Measurements from ENCODE around the gene NEO1.

NEO1 gene

DNA sequence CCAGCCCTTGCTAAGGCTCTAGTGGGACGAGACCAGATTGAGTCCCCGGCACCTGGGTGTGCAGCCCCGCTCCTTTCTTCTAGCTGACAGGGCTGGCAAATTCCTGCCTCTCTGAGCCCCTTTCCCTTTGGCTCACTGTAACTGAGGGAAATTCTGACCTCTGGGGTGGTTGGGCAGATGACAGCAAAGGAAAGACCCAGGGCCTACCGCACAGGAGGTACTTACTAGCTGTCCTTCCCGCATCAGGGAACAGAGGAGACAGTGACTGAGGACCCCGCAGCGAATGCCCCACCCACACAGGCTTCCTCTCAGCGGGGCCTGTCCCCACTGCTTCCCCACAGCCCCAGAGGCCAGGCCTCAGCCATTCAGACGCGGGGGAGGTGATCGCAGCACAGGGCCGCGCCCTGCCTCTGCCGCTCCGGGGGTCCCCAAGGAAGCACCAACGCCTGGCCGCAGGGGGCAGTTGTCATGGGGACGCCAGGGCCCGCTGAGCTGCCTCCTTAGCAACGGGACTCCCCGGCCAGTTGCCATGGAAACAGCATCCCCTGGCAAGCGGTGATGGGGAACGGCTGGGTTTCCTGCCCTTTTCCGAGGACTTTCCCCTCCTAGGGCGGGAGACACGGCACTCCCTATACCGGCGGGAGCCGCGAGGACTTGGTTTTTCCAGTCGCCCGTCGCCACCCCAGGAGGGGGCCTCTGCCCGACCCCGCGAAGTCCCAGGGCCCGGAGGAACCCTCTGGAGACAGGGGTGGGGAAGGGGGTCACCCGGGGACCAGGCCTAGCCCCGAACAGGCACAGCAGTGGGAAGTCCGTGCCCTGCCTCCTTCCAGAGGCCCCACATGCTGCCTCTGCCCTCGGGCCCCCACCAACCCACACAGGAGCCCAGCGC is 266.4 kb downstream of the NEO1 start:
- no peak for DNase-seq

DNA sequence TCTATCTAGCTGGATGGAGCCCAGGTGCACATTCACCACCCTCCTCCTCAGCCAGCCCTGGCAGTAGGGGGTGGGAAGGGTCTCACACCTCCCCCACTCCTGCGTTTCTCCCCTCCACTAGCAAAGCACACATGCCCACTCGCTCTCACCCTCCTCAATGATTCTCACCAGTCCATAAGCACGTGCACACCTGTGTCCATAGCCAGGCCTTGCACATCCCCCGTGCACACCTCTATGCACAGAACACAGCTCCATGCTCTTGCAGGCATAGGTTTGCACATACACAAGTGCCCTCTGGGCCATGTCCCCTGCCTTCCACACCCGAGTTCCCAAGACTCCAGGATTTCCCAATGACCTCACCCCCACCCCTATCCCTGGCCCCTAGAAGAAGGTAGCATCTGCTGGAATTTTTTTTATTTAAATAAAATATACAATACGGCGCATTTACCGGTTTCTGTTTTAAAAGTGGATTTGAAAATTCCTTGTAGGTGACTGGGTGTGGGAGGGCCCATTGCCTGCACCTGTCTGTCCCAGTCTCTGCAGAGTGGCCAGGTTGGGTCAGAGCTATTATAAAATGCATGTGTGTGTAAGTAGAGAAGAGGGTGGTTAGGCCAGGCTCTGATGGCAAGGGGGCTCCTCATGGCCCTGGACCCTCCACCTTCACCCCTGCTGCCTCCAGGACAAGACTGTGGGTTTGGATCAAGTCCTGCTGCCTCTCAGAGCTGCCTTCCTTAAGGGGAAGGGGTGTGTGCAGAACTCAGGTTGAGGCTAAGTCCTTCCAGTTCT is 267.4 kb downstream of the NEO1 start:
- DNase-seq, result no peak

DNA sequence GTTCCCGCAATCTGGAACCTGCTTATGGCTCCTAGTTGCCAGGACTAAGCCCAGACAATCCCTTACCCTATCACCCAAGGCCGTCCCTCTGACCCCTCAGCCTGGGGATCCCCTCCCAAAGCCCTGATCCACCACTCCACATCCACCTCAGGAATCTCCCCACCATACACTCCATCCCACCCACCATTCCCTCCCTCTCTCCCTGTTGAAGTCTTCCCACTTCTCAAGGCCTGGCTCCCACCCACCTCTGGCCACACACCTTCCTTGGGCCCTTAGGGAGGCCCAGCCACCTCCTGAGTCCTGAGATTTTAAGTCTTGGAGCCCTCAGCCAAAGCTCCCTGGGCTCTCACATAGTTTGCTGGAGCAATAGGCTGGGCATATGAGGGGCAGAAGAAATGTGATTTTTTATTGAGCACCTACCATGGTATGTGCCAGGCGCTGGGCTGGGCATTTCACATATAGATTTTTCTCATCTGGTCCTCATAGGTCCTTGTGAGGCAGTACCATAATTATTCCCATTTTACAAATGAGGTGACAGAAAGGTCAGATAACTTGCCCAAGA is 268.4 kb downstream of the NEO1 start:
- DNase-seq, result no peak

DNA sequence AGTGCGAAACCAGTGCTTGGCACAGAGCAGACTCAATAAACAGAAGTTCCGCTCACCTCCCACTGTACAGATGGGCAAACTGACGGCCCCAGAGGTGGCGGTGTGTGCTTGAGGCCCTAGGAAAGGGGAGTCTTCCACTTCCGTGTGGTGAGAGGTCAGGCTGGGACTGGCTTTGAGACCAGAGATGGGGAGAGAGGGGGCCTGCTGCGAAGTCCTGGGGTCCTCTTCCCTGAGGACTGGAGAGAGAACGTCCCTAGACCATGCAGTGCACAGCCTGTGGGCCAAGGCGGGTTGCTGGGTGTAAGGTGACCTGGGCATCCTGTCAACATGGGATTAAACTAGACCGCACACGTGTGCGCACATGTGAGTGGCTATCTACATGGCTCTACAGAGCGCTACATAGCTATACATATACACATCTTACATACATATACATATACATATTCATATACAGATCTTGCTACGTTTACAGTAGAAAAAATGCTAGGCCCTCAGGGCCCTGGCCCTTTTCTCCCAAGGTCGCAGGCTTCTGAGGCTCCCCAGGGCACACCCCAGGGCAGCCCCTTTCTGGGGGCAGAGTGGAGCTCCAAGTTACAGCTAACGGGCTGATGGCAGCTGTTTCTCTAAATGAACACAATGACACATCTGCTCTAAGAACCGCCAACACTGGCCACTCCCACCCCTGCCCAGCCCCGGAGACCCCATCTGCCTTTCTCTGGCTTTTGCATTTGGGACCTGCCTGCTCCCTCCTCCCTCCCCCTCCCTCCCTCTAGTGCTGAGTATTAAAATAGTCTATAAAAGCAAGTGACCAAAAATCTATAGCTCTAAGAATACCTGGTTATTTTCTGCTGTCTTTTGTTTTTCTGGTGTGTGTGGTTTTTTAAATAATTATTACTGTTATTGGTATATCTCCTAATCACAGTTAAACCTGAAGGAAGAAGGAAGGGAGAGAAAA is 269.5 kb downstream of the NEO1 start:
- no peak for DNase-seq

DNA sequence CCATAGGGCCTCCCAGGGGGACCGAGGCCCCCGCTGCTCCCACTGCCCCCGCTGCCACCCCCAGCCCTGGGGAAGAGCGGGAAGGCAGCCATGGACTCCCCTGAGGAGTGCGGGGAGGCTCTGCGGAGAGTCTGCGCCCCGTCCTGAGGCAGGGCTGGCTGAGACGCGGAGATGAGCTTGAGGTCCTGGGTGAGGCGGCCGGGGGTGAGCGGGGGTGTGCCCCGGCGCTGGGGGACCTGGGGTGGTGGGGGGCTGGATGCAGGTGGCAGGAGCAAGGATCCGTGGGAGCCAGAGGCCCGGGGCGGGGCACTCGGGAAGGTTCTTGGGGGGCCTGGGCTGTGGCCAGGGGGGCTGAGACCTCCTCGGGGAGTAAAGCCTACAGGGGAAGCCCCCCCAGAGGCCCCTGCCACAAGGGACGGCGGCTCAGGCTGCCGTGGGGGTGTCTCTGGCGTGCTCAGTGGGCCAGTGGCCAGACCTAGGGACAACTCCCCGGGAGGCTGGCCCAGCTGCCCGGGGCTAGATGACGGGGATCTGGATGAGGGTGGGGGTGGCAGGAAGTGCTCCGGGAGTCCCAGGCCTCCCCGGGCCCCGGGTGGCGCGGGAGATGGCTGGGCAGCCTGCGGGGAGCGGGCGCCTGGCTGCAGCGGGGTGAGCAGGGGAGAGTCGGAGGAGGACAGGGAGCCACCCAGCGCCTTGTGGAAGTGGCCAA is 270.6 kb downstream of the NEO1 start:
- DNase-seq, result no peak

DNA sequence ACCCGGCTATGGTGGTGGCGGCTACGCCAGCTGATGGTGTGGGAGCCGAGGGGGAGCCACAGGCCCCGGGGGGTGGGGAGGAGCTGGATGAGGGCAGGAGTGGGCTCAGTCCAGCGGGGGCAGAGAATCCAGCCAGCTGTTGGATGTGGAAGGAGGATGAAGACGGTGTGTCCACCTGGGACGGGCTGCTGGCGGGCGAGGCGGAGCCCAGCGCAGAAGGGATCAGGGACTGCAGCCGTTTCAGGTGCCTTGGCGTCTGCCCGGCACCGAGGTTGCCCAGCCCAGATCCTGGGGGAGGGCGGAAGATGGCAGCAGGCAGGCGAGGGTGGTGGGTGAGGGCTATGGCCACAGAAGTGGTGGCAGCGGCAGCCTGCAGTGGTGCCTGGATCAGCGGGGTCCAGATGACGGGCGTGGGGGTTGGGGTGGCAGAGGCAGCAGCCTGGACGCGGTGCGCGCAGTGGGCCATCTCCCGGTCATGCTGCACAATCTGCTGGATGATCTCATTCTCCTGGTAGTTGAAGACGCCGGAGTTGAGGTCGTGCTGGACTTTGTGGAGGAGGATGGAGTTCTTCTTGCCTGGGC is 271.2 kb downstream of the NEO1 start:
- no peak for DNase-seq

DNA sequence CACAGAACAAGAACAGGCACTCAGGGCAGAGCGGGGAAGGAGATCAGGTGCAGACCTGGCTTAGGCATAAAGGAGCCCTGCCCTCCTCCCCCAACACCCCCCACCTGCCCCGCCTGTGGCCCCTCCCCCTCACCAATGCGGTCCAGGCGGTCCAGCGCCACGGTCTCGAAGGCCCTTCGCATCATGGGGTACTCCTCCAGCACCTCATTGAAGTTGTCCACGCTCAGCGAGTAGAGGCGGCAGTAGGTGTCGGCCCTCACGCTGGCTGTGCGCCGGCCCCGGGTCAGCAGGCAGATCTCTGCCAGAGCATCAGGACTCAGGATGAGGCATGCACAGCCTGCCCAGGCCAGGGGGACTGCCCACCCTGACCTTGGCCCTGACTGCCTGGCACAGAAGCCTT is 271.7 kb downstream of the NEO1 start:
- DNase-seq, result no peak

DNA sequence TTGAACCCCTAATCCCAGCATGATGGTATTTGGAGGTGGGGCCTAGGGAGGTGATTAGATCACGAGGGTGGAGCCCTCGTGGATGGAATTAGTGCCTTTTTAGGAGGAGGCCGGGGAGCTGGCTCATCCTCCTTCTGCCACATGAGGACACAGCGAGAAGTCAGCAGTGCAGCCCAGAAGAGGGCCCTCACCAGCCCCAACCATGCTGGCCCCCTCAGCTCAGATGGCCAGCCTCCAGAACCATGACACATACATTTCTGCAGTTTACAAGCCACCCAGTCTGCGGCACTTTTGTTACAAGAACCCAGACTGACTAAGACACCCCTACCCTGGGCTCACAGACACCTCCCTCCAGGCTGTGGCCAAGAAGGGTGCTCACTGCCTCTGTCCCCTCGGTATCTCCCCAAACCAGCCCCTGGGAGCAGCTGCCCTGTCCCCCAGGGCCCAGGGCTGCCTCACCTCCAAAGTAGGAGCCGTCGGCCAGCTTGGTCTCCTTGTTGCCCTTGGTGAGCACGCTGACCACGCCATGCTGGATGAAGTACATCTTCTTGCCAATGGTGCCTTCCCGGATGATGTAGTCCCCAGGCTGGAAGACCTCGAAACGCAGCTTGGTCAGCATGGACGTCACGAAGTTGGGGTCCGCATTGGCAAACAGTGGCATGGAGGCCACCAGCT is 272.4 kb downstream of the NEO1 start:
- no peak for DNase-seq

DNA sequence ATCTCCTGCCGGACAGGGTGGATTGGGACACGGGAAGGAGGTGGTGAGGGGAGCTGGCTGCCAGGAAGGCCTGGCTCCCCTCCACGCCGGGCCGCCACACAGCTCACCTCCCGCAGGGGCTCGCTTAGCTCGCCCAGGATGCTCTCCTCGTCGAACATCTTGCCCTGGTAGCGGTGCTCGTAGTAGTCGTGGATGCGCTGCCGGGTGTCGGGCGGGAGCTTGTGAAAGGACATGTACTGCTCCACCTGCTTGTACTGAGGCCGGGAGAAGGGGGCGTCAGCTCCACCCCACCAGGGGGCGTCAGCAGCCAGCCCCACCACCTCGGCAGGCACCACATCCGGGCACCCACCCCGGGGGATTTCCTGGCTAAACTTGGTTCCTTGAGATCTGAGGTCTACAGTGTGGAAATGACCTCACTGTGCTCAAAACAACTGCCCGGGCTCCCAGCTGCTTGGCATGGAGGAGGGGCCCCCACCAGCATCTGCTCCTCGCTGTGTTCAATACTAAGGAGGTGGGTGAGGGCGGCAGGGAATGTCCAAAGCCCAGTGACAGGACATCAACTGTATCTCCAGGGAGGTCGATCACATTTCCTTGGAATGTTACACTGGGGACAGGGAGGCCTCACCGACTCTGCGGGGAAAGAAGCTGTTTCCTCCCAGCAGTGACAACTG is 273.1 kb downstream of the NEO1 start:
- no peak for DNase-seq

DNA sequence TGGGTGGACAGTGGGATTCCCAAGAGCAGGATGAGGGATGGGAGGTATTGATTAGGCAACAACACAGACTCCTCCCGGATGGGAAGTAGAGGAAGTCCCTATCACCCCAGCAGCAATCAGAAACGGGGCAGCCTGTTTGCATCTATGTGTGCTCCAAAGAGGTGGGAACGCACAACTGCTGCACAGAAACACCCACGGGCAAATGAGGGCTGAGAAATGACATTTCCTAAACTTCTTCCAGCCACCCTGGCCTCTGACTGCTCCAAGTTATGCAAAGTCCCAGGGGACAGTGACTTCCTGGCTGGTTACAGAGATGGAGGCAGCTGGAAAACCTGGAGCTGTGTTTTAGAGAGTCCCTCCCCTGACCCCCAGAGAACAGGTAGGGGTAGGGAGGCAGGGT is 273.9 kb downstream of the NEO1 start:
- no peak for DNase-seq

DNA sequence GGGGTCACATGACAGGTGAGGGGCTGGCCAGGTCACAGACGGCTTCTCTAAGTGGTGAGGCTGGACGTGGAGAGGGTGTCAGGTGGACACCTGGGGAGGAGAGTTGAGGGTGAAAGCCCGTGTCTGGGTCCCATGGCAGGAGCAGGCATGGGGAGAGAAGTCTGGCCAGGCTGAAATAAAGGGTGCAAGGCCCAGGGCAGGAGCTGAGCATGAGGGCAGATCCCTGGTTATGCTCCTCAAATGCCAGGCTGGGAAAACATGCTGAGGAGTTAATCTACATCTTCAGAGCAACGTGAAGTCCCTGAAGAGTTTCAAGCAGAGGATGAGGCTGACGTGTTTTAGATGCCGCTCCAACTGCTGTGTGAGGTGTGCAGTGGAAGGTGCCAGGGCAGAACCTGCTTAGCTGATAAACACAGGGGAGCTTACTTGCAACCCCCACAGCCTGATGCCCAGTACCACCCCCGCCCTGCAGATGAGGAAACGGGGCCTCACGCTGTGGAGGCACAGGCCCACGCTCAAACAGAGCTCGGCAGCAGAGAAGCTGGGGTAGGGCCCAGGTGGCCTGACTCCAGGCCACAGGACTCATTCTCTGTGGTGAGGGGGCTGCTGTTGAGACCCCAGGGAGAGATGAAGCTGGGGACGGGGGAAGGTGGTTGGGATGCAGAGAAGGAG is 276.0 kb downstream of the NEO1 start:
- no peak for DNase-seq

DNA sequence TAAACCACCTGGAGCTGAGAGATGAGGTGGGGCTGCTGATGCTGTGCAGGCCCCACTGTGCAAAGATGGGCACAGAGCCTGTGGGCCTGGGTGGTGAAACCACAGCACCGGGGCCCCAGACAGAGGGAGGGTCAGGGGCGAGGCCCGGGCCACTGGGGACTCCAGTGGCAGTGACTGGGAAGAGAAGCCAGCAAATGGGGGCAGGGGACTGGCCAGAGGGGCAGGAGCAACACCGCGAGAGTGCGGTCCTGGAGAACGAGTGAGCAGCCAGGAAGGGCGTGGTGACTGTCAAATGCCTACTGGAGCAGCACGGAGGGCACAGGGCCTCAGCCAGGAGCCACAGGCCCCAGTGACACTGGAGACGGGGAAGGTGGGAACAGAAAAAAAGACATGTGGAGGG is 276.7 kb downstream of the NEO1 start:
- no peak for DNase-seq

DNA sequence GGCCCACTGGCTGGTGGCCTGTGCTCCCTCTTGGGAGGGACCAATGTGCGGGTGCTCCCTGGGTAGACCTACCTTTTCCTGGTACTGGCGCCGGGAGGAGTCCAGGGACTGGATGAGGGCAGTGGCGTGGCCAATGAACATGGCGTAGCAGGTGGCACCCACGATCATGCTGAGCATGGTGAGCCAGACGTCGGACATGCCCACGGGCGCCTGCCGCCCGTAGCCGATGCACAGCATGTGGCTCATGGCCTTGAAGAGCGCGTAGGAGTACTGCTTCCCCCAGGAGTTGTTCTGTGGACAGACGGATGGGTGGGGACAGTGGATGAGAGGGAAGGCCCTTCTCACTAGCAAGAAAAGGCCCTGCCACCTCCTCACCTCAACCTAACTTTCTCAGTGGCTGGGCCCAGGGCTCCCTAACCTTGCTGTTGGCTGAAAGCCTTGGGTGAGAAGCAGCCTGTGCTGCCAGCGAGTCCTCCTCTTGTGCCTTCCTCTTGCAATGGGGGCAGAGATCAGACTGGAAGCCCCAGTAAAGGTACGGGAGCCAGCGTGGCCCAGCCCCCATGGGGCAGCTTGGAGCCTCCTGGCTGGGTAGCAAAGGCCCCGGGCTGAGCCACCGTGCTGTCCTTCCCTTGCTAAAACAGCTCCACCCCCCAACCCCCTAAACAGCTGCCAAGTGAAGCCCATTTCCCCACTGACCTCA is 277.4 kb downstream of the NEO1 start:
- DNase-seq, result no peak

DNA sequence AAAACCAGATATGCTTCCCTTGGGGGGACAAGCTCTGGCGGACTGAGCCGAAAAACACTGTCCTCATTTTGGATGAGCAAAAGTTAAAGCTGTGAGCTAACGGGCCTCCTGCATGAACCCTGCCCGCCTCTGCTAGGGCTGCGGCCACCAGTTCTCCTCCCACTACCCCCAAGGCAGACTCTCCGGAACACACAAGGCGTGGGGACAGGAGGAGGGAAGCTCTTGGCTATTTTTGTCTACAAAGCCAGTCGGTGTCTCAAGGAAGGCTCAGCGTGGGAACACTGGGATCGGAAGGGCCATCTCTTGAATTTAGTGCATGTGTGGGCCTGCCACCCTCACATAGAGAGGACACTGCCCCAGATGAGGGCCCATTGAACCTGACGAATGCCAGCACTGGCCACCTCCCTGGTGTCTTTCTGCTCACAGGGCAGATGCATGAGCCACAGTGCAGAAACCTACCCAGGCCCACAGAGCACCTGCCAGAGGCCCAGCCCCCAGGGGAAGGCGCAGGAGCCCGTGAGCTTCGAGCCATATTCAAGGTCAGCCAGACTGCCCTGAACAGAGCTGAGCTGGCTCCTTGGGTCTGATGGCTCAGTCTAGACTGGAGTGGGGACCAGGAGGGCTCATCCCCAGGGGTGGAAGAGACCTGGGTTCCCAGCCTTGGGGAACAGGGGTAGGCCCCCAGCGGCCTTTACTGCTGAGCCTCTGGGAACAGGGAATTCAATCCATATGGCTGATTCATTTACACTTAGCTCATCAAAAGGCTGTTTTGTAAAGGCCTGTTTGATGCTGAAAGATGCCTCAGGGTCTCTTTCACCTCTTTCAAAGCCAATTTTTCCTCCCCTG is 278.2 kb downstream of the NEO1 start:
- no peak for DNase-seq

DNA sequence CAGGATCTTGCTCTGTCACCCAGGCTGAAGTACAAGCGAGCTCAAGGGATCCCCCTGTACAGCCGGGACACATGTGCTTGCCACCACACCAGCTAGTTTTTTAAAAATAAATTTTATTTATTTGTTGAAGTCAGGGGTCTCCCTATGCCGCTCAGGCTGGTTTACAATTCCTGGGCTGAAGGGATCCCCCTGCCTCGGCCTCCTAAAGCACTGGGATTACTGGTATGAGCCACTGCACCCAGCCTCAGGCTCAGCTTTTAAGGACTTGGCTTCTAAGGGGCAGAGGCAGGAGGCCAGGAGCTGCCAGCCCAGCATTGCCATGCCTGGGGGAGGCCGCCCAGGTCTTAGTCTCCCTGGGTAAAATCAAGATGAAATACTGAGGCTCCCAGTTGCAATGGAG is 279.2 kb downstream of the NEO1 start:
- DNase-seq, result no peak

DNA sequence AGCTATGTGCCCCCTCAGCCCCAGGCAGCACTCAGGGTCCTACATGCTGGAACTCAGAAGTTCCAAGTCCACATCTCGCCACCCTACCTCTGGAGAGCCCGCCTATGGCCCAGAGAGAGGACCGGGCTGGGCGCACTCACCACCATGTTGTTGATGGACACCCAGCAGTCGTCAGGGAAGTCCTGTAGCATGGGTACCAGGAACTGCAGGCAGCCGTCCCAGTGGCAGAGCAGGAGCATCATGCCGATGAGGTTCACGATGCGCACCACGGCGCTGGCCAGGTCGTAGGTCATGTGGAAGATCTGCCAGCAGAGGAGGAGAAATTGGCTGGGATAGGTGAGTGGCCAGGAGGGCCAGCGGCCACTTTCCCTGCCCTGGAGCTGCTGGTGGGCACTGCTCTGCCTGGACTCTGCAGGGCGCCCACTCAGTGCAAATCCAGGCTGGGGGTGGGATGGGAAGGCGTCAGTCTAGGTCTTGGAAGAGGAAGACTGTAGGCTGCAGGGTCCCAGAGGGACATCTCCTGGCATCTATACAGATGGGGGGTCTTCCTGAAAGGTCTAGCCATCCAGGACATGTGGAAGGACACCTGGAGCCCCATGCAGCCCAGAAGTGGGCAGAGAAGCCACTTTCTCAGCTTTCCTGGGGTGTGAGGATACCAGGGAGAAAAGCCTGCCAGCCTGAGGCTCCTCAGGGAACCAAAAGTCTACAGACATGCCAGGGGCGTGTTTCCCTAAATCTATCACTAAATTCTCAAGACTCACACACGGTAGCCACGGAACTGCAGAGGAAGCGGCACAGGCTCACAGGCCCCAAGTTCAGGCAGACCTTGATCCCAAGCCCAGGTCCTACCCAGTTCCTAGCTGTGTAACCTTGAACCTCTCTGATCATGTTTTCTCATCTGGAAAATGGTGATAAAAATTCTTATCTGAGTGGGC is 280.0 kb downstream of the NEO1 start:
- no peak for DNase-seq

DNA sequence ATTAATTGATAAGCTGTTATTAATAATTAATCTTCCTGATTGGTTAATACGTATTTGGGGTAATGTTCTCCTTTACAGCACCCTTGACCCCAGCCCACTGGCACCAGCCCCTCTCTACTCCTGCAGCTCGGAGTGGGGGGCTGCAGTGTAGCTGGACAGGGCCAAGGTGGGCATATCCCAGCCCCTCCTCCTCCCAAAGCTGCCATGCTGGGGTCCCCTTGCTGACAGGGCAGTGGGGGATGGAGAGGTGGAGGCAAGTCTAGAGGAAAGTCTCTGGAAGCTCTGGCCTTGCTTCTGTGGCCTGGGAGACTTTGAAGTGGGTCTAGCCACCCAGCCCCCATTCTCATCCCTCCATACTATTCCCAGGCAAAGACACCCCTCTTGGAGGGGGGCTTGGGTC is 280.7 kb downstream of the NEO1 start:
- DNase-seq, result no peak
